ENCODE results near the gene ZNF582.

The ZNF582 gene

GRCh38 chr19:56393119-56394012 is at the start of gene ZNF582:
ZNF582 (minus strand) TSS chr19:56393534; CDS start chr19:56391752, 1,782 bp downstream.
- DNase-seq: peak; percentile 85

GRCh38 chr19:56441206-56441792 is 48.0 kb upstream of the ZNF582 start:
- DNase-seq: no peak

GRCh38 chr19:56423985-56424353 is 30.6 kb upstream of the ZNF582 start:
- DNase-seq: no peak

- no peak for DNase-seq
These were observed 30.1 kb upstream of the ZNF582 start for GRCh38 chr19:56423276-56423984.

- no peak for DNase-seq
These were observed 11.7 kb upstream of the ZNF582 start for GRCh38 chr19:56405062-56405461.

GRCh38 chr19:56404705-56405056 is 11.3 kb upstream of the ZNF582 start:
- no peak for DNase-seq

GRCh38 chr19:56403764-56404704 is 10.7 kb upstream of the ZNF582 start, which contains the start of gene ZNF583:
ZNF583 (plus strand) TSS chr19:56404332; CDS start chr19:56407115, 2,783 bp downstream.
- peak; percentile 91 for DNase-seq

GRCh38 chr19:56403261-56403660 is 9.9 kb upstream of the ZNF582 start:
- DNase-seq: no peak

GRCh38 chr19:56400485-56400884 is 7.2 kb upstream of the ZNF582 start:
- DNase-seq: no peak

GRCh38 chr19:56398809-56399208 is 5.5 kb upstream of the ZNF582 start:
- no peak for DNase-seq

- DNase-seq: no peak
These were observed 9.3 kb downstream of the ZNF582 start for GRCh38 chr19:56383826-56384605.

GRCh38 chr19:56377105-56377924 is 16.0 kb downstream of the ZNF582 start:
- DNase-seq: no peak

- no peak for DNase-seq
These were observed 21.1 kb downstream of the ZNF582 start for GRCh38 chr19:56372281-56372680.

- DNase-seq: no peak
These were observed 23.3 kb downstream of the ZNF582 start for GRCh38 chr19:56369886-56370676.

- DNase-seq: peak; percentile 90
These were observed 25.3 kb downstream of the ZNF582 start for GRCh38 chr19:56367829-56368711.

- no peak for DNase-seq
These were observed 32.5 kb downstream of the ZNF582 start for GRCh38 chr19:56360841-56361240.

GRCh38 chr19:56356944-56357343 is 36.4 kb downstream of the ZNF582 start:
- DNase-seq: no peak

- no peak for DNase-seq
These were observed 37.8 kb downstream of the ZNF582 start for GRCh38 chr19:56355517-56355916.

- DNase-seq: no peak
These were observed 42.1 kb downstream of the ZNF582 start for GRCh38 chr19:56351208-56351607.
